Measurements from ENCODE around the gene MTTP.

MTTP gene

GRCh38 chr4:99642725-99643489 is 68.3 kb downstream of the MTTP start:
- DNase-seq (ENCODE audit: low spot score), result no peak

DNA sequence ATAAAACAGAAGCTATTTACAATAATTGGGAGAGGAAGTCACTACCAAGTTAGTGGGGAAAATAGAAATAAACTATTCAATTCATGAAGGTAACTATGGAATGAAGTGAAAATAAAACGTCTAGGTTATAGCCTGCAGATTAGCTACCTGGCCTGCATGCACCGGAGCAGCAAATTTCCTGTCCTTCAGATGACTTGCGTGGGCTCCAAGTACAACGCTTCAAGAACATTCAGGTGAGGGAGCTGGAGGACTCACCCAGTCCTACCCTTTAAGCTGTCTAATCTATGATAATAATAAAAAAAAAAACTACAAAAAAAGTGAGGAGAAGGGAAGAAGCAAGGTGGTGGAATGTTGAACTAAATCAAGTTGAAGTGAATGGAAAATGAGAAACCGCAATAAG is 69.8 kb downstream of the MTTP start:
- no peak for DNase-seq (ENCODE audit: low spot score)

DNA sequence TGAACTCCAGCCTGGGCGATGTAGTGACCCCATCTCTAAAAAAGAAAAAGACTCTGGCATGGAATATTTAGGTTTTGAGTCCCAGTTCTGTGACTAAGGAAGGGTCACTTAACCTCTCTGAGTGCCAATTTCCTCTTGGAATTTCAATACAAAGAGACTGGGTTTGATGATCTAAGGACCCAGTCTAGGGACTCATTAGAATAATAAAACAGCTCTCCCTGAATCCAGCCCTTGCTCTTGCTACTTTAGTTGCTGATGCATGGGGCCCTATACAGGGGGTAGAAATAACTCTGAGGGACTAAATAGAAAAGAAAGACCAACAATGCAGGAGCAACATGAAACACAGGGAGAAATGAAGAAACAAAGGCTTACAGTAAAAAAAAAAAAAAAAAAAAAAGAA is 70.4 kb downstream of the MTTP start:
- no peak for DNase-seq (ENCODE audit: low spot score)

DNA sequence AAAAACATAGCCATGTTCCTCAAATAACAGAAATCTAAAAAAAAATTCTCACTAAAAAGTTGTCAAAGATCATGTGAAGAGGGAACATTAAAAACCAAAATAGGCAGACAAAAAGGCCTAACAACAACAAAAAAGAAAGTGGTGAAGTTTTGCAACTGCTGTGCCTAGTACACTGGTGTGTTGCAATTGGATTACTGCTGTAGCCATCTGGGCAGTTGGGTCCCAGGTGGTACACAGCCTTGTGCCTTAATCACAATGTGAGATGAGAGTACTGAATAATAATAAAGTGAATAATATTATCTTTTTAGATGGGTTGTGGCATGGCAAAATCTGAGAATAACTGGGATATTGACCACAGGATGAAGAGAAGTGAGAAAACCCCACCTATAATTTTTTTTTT is 71.0 kb downstream of the MTTP start:
- DNase-seq (ENCODE audit: low spot score), result no peak

GRCh38 chr4:99647071-99647470 is 72.4 kb downstream of the MTTP start:
- no peak for DNase-seq (ENCODE audit: low spot score)

DNA sequence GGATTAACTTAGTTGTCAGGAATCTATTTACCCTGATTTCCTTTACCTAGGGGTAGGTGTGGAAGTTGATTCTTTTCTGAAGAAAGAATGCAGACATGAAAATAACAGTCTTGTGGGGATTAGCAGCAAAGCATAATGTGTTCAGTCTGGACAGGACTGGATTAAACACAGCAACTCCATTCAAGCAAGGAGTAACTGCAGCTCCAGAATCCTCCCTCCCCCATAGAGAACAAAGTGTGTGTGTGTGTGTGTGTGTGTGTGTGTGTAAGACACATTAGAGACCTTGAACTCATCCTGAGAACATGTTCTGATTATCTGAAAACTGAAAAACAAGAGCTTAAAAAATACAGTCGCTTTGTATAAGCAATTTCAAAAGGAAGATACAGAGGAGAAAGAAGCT is 73.7 kb downstream of the MTTP start:
- no peak for DNase-seq (ENCODE audit: low spot score)

- no peak for DNase-seq (ENCODE audit: low spot score)
Measured at GRCh38 chr4:99649208-99649607, 74.6 kb downstream of the MTTP start.

GRCh38 chr4:99649778-99650177 is 75.2 kb downstream of the MTTP start:
- DNase-seq (ENCODE audit: low spot score), result no peak

GRCh38 chr4:99651016-99651769 is 76.6 kb downstream of the MTTP start:
- no peak for DNase-seq (ENCODE audit: low spot score)

GRCh38 chr4:99651811-99652485 is 77.3 kb downstream of the MTTP start:
- no peak for DNase-seq (ENCODE audit: low spot score)

GRCh38 chr4:99652596-99653436 is 78.2 kb downstream of the MTTP start:
- no peak for DNase-seq (ENCODE audit: low spot score)

DNA sequence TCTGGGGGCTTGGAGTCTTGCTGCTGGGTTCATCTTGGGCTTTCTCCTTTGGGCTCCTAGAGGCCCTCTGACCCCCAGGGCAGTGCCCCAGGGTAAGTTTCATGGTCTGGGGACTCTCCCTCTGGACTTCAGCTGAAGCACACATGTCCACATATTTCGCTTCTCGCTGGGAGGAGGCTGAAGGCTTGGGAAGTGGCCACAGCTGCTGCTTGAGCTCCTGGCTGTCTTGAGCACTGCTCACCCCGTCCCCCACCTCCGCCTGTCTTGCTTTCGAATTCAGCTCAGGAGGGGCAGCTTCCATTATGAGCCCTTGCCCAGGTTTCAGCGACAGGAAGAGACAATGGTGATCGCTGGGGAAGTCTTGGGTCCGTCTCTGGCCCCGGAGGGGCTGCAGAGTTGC is 79.3 kb downstream of the MTTP start:
- no peak for DNase-seq (ENCODE audit: low spot score)

DNA sequence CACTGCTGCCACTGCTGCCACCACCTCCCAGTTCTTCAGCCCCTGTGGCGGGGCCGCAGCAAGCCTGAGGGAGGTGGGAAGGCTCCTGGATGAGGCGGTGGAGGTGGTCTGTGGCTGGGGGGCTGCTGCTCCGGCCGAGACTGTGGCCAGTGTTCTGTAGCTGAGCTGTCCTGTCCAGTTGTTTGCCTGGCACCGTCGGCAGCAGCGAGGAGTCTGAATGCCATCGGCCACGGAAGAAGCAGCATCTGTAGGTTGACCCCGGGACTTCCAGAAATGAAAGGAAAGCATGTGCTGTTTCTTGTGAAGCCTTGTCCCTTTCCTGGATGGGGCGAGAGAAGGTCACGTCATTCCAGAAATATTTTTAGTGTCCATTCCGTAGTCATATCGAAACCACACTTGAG is 79.7 kb downstream of the MTTP start:
- DNase-seq (ENCODE audit: low spot score), result no peak

- DNase-seq (ENCODE audit: low spot score), result no peak
Measured at GRCh38 chr4:99655308-99656081, 80.9 kb downstream of the MTTP start.

GRCh38 chr4:99657798-99658197 is 83.2 kb downstream of the MTTP start, which contains the start of gene C4orf54:
Gene C4orf54, minus strand, starts transcription at chr4:99657828. Its CDS starts 3,180 bp downstream, at chr4:99654648.
- DNase-seq (ENCODE audit: low spot score), result no peak

- no peak for DNase-seq (ENCODE audit: low spot score)
Measured at GRCh38 chr4:99658666-99659065, 84.0 kb downstream of the MTTP start.

DNA sequence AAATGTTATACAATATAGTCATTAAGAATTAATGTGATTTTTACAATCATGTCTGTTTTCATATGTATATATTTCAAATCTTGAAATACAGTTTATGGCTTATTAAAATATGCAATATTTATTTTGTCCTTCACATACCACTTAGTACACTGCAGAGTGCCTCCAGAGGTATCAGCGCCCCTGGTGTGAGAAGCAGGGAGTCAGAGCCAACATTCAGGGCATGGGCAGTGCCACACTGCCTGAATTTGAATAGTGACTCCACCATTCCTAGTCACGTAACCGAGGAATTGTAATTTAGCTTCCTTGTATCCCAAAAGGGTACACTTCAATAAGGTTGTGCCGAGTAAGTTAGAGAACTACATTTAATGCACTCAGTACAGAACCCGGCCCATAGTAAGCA is 87.3 kb downstream of the MTTP start:
- DNase-seq (ENCODE audit: low spot score), result no peak

GRCh38 chr4:99664716-99665115 is 90.1 kb downstream of the MTTP start:
- DNase-seq (ENCODE audit: low spot score), result no peak

DNA sequence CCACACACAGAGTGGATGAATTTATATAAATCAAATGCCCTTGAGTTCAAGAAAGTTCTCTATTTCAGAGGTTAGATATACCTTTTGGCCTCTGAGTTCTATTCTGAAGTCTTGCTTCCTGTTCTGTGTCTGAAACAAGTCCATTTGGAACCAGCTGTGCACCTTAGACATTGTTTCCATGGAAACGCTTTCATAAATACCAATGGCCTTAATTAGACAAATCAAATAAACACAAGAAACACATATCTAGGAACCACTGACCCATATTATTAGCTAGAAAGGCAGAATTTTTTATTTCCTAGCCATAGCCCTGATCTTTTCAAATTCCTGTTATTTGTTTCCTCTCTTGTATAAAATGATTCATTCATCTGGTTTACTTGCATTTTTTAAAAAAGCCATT is 91.4 kb downstream of the MTTP start:
- no peak for DNase-seq (ENCODE audit: low spot score)

DNA sequence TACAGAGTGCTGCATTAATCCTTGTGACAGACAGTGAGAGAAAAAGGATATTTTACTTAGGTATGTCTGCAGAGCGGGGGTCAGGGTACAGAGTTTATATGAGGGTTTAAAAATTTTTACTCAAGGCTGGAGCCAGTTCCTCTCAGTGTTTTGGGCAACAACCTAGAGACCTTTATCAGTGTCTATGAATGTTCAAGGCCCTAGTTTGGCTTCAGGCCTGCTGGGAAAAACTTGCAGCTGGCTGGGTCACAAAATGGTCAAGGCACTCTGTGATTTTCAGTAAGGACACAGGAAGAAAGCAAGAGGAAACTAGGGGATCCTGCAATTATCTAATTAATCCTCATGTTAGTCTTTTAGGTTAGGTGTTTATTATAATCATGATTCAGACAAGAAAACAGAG is 93.8 kb downstream of the MTTP start:
- no peak for DNase-seq (ENCODE audit: low spot score)

- DNase-seq (ENCODE audit: low spot score), result no peak
Measured at GRCh38 chr4:99669084-99669483, 94.5 kb downstream of the MTTP start.
